Measurements from ENCODE around the gene DOC2B.
A peak's percentile ranks its signal among the peaks of the same experiment; 100 is the strongest.
"Not testable (repeated sequence)": the region's sequence is repeated elsewhere in the genome, so short reads cannot be mapped to it uniquely, and the experiment has no call there.

DOC2B gene

GRCh38 chr17:210402-210801 is 29.0 kb upstream of the DOC2B start:
- DNase-seq: no peak

- no peak for DNase-seq
Observed at GRCh38 chr17:208429-208828, 27.0 kb upstream of the DOC2B start.

GRCh38 chr17:207775-208174 is 26.3 kb upstream of the DOC2B start:
- no peak for DNase-seq

GRCh38 chr17:206941-207560 is 25.6 kb upstream of the DOC2B start:
- DNase-seq: no peak

GRCh38 chr17:206484-206883 is 25.0 kb upstream of the DOC2B start:
- DNase-seq: not testable (repeated sequence)

- DNase-seq: no peak
Observed at GRCh38 chr17:205817-206216, 24.4 kb upstream of the DOC2B start.

- peak; percentile 30 for DNase-seq
Observed at GRCh38 chr17:205148-205669, 23.8 kb upstream of the DOC2B start.

GRCh38 chr17:204427-205147 is 23.1 kb upstream of the DOC2B start:
- no peak for DNase-seq

GRCh38 chr17:202501-202951 is 21.1 kb upstream of the DOC2B start:
- no peak for DNase-seq

GRCh38 chr17:201736-202135 is 20.3 kb upstream of the DOC2B start:
- not testable (repeated sequence) for DNase-seq

- not testable (repeated sequence) for DNase-seq
Observed at GRCh38 chr17:201257-201656, 19.8 kb upstream of the DOC2B start.

- no peak for DNase-seq
Observed at GRCh38 chr17:200586-200985, 19.1 kb upstream of the DOC2B start.

GRCh38 chr17:199806-200545 is 18.5 kb upstream of the DOC2B start:
- peak; percentile 11 for DNase-seq

GRCh38 chr17:199191-199604 is 17.7 kb upstream of the DOC2B start:
- no peak for DNase-seq

- not testable (repeated sequence) for DNase-seq
Observed at GRCh38 chr17:198225-198624, 16.8 kb upstream of the DOC2B start.

- no peak for DNase-seq
Observed at GRCh38 chr17:197352-197751, 15.9 kb upstream of the DOC2B start.

- DNase-seq: no peak
Observed at GRCh38 chr17:194828-195602, 13.6 kb upstream of the DOC2B start.

GRCh38 chr17:193841-194806 is 12.7 kb upstream of the DOC2B start:
- no peak for DNase-seq

GRCh38 chr17:193426-193810 is 12.0 kb upstream of the DOC2B start:
- DNase-seq: no peak

GRCh38 chr17:192666-193425 is 11.4 kb upstream of the DOC2B start:
- DNase-seq: no peak

- DNase-seq: no peak
Observed at GRCh38 chr17:189444-189843, 8.0 kb upstream of the DOC2B start.
